ENCODE data around the gene RNU2-63P.
A peak's percentile ranks its signal among the peaks of the same experiment; 100 is the strongest.

DNA sequence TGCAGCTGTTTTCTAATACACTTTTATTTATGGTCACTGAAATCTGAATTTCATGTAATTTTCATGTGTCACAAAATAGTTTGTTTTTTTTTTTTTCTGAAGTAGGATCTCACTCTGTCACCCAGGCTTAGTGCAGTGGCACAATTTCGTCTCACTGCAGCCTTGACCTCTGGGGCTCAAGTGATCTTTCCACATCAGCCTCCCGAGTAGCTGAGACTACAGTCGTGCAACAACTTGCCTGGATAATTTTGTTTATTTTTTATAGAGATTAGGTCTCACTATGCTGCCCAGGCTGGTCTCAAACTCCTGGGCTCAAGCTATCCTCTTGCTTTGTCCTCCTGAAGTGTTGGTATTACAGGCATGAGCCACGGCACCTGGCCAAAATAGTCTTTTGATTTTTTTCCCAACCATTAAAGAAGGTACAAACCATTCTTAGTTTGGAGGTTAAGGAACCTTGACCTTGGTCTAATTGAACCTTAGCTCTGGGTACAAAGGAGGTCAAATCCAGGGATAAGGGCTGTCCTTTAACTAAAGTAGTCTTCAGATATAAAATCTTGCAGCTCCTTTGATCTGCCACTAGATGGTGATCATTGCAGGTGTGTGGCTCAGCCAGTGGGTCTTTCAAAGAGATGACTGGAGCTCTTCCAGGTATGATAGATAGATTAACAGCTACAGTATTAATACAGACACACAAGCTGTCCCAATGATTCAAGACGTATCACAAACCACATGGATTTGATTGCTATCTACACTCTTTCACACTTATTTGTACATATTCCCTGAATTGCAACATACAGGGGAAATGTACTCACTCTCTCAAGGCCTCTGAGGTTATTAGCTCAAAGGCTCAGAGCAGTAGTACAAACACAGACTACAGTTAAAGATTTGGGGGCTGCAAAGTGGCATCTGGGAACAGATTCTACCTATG is 43.9 kb upstream of the RNU2-63P start:
- TF ChIP-seq, protein P1, sequence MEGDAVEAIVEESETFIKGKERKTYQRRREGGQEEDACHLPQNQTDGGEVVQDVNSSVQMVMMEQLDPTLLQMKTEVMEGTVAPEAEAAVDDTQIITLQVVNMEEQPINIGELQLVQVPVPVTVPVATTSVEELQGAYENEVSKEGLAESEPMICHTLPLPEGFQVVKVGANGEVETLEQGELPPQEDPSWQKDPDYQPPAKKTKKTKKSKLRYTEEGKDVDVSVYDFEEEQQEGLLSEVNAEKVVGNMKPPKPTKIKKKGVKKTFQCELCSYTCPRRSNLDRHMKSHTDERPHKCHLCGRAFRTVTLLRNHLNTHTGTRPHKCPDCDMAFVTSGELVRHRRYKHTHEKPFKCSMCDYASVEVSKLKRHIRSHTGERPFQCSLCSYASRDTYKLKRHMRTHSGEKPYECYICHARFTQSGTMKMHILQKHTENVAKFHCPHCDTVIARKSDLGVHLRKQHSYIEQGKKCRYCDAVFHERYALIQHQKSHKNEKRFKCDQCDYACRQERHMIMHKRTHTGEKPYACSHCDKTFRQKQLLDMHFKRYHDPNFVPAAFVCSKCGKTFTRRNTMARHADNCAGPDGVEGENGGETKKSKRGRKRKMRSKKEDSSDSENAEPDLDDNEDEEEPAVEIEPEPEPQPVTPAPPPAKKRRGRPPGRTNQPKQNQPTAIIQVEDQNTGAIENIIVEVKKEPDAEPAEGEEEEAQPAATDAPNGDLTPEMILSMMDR (IDR thresholded peaks at IDR 0.05), result peak; percentile 86
- no peak for TF ChIP-seq EZH2 (IDR thresholded peaks at IDR 0.05; ENCODE audit: borderline replicate concordance, insufficient read depth, low read depth, low read length, poor library complexity, severe bottlenecking)
